DMS114 treated with DMSO at 0.1 percent for 48 hours (cell line): ENCODE measurements around the gene IFT25.

Experiments
- DNase-seq: peaks from one replicate; lab custom pipeline; 2025; ENCODE audit not compliant: unreplicated experiment; lab: John Stamatoyannopoulos, UW

Gene IFT25

GRCh38 chr1:53930932-53931331 is 14.6 kb downstream of the IFT25 start:
- no peak for DNase-seq

- DNase-seq, result no peak
These were observed 16.1 kb downstream of the IFT25 start for GRCh38 chr1:53929246-53929960.

GRCh38 chr1:53927376-53927881 is 18.1 kb downstream of the IFT25 start:
- no peak for DNase-seq

GRCh38 chr1:53919675-53920066 is 25.8 kb downstream of the IFT25 start:
- DNase-seq, result no peak

- DNase-seq, result no peak
These were observed 27.2 kb downstream of the IFT25 start for GRCh38 chr1:53918343-53918742.

DNA sequence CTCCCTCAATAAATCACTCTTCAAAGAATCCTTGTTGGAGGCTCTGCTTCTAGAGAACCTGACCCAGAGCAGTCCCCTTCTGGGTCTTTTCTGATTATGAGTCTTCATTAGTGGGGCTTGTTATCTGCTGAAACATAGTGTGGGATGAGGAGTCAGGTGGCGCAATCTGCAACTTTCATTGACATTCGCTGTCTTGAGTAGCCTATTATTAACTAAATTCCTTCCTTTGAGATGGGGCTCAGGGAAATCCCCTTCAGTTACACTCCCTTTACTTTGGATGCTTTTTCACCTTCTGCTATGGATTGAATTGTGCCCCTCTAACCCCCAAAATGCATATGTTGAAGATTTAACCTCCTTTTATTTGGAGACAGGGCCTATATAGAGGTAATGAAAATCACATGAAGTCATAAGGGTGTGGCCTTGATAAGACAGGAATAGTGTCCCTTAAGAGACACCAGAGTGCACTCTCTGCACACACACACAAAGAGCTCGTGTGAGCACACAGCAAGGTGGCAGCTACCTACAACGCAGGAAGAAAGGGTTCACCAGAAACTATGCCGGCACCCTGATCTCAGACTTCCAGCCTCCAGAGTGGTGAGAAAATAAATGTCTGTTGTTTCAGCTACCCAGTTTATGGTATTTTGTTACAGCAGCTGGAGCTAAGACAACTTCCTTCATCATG is 32.0 kb downstream of the IFT25 start:
- DNase-seq, result no peak

- no peak for DNase-seq
These were observed 34.1 kb downstream of the IFT25 start for GRCh38 chr1:53911442-53911841.

DNA sequence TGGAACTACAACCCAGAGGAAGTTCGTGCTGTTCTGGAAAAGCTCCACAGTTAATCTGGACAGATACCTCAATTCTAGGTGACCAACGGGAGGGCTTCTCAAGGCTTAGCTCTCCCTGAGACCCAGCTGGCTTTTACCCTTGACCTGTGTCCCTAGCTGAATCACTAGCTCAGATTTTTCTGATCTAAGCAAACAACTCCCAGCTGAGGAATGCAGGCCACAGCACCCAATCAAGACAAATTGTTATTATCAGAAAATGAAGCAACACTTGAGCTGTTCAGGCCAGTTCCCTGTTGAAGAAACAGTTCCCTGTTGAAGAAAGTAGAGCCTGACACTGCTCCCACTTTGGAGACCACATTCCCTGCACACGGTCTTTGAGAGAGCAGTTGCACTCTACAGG is 35.6 kb downstream of the IFT25 start:
- no peak for DNase-seq

DNA sequence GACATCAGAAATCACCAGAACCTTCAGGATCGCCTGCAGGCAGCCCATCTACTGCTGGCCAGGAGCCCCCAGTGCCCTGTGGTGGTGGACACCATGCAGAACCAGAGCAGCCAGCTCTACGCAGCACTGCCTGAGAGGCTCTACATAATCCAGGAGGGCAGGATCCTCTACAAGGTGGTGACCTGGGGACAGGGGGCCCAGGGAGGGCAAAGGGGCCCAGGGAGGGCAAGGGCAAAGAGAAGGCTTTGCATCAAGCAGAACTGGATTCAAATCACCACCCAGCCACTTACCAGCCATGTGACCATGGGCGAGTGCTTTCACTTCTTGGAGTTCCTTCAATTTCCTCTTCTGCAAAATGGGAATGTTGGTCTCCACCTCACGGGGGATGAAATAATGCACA is 39.4 kb downstream of the IFT25 start:
- no peak for DNase-seq

GRCh38 chr1:53905509-53905908 is 40.0 kb downstream of the IFT25 start:
- DNase-seq, result no peak

DNA sequence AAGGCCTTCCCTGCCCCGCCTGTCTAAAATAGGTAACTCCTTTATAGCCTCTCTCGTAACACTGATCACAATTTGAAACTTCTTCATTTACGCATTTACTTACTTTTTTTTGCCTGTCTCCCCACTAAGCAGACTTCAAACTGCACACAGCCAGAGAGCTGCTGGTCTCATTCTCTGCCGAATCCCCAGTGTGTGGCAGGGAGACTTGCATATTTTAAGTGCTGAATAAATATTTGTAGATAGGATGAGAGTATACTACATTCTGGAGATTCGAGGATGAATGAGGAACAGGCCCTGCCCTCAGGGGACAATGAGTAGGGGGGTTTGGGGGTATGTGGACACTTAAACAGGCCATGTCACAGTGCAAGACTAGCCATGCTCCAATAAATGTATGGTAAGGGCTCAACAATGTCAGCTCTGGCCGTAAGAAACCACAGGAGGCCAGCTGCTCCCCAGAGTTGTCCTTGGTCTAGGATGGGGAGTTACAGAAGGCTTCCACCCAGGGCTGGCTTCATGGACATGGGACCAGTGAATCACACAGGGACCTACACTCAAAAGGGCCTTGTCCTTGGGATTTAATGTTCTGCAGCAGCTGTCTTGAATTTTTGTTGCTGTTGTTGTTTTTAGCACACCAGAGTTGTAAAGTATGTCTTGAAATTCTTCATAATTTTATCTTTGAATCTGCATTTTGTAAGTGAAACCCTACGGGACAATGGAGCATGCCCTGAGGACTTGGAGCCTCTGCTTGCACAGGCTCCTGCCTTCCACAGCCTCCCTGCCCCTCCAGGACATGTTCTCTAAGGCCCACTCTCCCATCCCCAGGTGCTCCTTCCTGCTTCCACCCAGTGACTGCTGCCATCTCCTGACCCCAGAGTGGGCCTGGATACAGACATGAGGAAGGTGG is 43.0 kb downstream of the IFT25 start:
- DNase-seq, result no peak

- DNase-seq, result no peak
These were observed 45.8 kb downstream of the IFT25 start for GRCh38 chr1:53899708-53900107.

- DNase-seq, result no peak
These were observed 46.3 kb downstream of the IFT25 start for GRCh38 chr1:53899206-53899628.

- no peak for DNase-seq
These were observed 48.8 kb downstream of the IFT25 start for GRCh38 chr1:53896635-53897229.

DNA sequence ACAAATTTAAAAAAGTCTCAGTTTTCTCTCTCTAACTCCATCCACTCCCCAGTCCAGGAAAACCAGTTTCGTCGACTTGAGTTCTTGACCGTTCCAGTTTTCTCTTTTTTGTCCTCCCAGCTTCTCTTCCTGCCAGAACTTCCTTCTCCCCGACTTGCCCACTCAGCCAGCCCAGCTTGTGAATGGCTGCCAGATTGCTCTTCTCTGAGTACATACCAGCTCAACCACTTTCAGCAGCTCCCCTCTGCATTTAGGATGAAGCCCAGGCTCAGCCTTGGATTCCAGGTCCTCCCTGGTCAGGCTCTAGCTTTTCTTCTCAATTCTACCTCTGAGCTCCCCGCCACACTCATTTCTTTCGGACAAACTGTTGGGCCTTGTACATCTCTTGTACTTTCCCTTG is 50.1 kb downstream of the IFT25 start:
- DNase-seq, result no peak

- DNase-seq, result no peak
These were observed 50.9 kb downstream of the IFT25 start for GRCh38 chr1:53894644-53895043.

- DNase-seq, result no peak
These were observed 51.4 kb downstream of the IFT25 start, which contains the start of gene DIO1 for GRCh38 chr1:53893999-53894636. Gene DIO1, plus strand, starts transcription at chr1:53894187. Its CDS starts 24 bp downstream, at chr1:53894211.

DNA sequence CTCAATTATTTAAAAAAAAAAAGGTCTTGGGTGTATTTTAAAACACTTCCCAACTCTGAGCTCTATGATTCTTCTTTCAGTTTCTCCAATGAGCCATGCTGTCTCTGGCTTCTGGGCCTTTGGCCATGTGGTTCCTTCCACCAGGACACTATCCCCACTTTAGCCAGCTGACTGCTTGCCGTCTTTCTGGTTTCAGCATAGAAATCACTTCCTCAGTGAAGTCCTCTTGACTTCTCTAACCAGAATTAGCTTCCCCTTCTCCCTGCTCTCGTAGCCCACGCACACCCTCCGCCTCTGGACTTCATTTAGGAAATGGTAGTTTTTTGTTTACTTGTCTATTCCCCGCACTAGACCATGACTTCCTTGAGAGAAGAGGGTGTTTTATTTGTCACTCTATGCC is 52.6 kb downstream of the IFT25 start:
- DNase-seq, result no peak

GRCh38 chr1:53891678-53892077 is 53.8 kb downstream of the IFT25 start:
- DNase-seq, result no peak

DNA sequence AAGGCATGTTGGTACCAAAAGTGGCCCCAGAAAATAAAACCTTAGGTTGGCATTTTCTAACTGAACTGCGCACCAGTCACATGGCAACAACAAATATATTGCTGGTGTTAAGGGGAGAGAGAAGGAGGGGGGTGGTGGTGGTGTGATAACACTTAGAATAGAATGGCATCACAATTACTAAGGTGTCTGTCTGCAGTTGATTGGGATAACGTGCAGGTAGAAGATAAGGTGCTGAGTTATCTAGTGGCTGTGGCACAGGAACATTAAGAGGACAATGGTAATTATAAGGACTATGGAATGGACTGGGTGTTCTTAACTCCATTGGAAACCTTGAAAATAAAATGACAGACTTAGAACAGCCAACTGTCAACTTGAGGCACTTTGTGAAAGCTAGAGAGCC is 54.5 kb downstream of the IFT25 start:
- DNase-seq, result no peak

DNA sequence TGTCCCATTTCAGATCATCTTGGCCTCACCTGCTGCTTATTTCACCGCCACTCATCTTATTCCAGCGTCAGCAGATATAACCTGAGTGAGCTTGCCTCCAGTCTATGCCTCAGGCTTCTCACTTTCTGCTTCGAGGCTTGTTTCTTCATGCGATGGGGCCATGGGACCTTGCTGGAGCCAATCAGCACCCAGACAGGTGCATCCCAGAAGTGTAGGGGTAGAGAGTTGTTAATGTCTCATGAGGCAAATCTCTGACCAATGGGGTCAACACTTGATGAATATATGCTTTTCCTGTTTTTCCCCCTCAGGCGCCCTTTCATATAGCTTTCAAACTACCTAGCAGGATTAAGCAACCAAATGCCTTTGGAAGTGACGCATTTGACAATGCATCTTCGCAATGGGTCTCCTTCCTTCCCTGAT is 55.0 kb downstream of the IFT25 start:
- no peak for DNase-seq
